ENCODE results near the gene MPHOSPH9. TPM values are rescaled to one million over a fixed set of nuclear protein-coding genes. Genes with fewer than 3 reads are reported as not detected.
"Not testable (repeated sequence)": the region's sequence is repeated elsewhere in the genome, so short reads cannot be mapped to it uniquely, and the experiment has no call there.

The MPHOSPH9 gene
- total and polyA plus RNA-seq, 2 of the 13 experiments (the other 11 are each of a cell fraction or from before 2014, with no cell fraction given) = 20.3 to 63.4 TPM

GRCh38 chr12:123248129-123248528 lies 15.2 kb upstream of the MPHOSPH9 start:
- DNase-seq (ENCODE audit: low spot score); H3K9ac ChIP-seq (ENCODE audit: insufficient read depth, low read depth, low read length); H3K4me2 ChIP-seq (ENCODE audit: low read depth, low read length); intact Hi-C loops (cut with micrococcal nuclease; ENCODE audit: unreplicated experiment); H3K27me3 ChIP-seq (ENCODE audit: control insufficient read depth in 1 of 2, insufficient read depth in 2 of 2, low read length in 2 of 2); ATAC-seq; H2AFZ ChIP-seq (ENCODE audit: low read length); H3K4me3 ChIP-seq (replicated peaks in 1 of 3; ENCODE audit: insufficient read depth in 1 of 3, low read depth in 2 of 3, low read length in 3 of 3); FAIRE-seq; H4K20me1 ChIP-seq (ENCODE audit: insufficient read depth, low read length); H3K27ac ChIP-seq (ENCODE audit: extremely low read length, insufficient read depth, low read length); BruUV-seq (replicated peaks); H3K9me3 ChIP-seq (ENCODE audit: low read length); CTCF ChIA-PET (ENCODE audit: low intra/inter-chr PET ratio, low total read pairs): not testable (repeated sequence)
- 94% methylated on average over 2 of the region's 2 CpGs for WGBS (ENCODE audit: low lambda C conversion rate)
- H3K36me3 ChIP-seq (replicated peaks in 1 of 2; ENCODE audit: control insufficient read depth in 1 of 2, insufficient read depth in 2 of 2, low read length in 2 of 2) = peaks cover 2 to 12% of the 10 kb centered on the region in 2 experiments; a peak in 3 of 5 replicates
- H3K79me2 ChIP-seq (ENCODE audit: insufficient read depth, low read length) = peaks cover 54% of the 10 kb centered on the region
- in situ Hi-C loops (cut with HindIII; ENCODE audit: extremely low pct_ligation_motif_present, low pct_unique_long_range_greater_than_20kb) = loop anchor here (25.0 kb wide), 1 partner anchor 386 kb away; no protein-coding TSS in a partner anchor
- POLR2A ChIA-PET = interaction anchor here (0.9 to 5.6 kb wide), 2 partner anchors 13 to 15 kb away, joined by 4 to 63 read pairs; partner anchors contain the start of genes MPHOSPH9 and MTRFR
- peaks cover 25% of the 10 kb centered on the region for H3K4me1 ChIP-seq (ENCODE audit: insufficient read depth, low read length)
- peak; percentile 91; the same call in 1 of the 2 replicates for TF ChIP-seq ZNF317 (CRISPR knock-in tag; IDR thresholded peaks at IDR 0.05)

GRCh38 chr12:123245678-123246077 lies 12.7 kb upstream of the MPHOSPH9 start:
- peaks cover 1 to 20% of the 10 kb centered on the region in 2 experiments; a peak in 4 of 5 replicates for H3K36me3 ChIP-seq (replicated peaks in 1 of 2; ENCODE audit: control insufficient read depth in 1 of 2, insufficient read depth in 2 of 2, low read length in 2 of 2)
- no peak overlapping the region for H3K4me3 ChIP-seq (replicated peaks in 1 of 3; ENCODE audit: insufficient read depth in 1 of 3, low read depth in 2 of 3, low read length in 3 of 3)
- H3K9ac ChIP-seq (ENCODE audit: insufficient read depth, low read depth, low read length) = no peak overlapping the region
- POLR2A ChIA-PET = interaction anchor here (5.6 kb wide), 1 partner anchor 13 kb away, joined by 41 read pairs; the partner anchor contains the start of genes MPHOSPH9 and MTRFR
- no peak for DNase-seq (ENCODE audit: low spot score)
- H4K20me1 ChIP-seq (ENCODE audit: insufficient read depth, low read length) = no peaks in the 10 kb centered on the region
- intact Hi-C loops (cut with micrococcal nuclease; ENCODE audit: unreplicated experiment) = no loop called here
- in situ Hi-C loops (cut with HindIII; ENCODE audit: extremely low pct_ligation_motif_present, low pct_unique_long_range_greater_than_20kb) = loop anchor here (25.0 kb wide), 1 partner anchor 383 kb away; no protein-coding TSS in a partner anchor
- peaks cover 38% of the 10 kb centered on the region for H3K79me2 ChIP-seq (ENCODE audit: insufficient read depth, low read length)
- no peak for FAIRE-seq
- H3K9me3 ChIP-seq (ENCODE audit: low read length) = no peaks in the 10 kb centered on the region
- ATAC-seq = no peak
- WGBS (ENCODE audit: low lambda C conversion rate) = 93% methylated on average over 3 of the region's 3 CpGs
- peaks cover 6% of the 10 kb centered on the region for H3K4me1 ChIP-seq (ENCODE audit: insufficient read depth, low read length)
- no peak overlapping the region for H3K4me2 ChIP-seq (ENCODE audit: low read depth, low read length)
- no peaks in the 10 kb centered on the region for H3K27me3 ChIP-seq (ENCODE audit: control insufficient read depth in 1 of 2, insufficient read depth in 2 of 2, low read length in 2 of 2)
- CTCF ChIA-PET (ENCODE audit: low intra/inter-chr PET ratio, low total read pairs) = no interaction called here
- no peak overlapping the region for H3K27ac ChIP-seq (ENCODE audit: extremely low read length, insufficient read depth, low read length)
- H2AFZ ChIP-seq (ENCODE audit: low read length) = no peak overlapping the region
- BruUV-seq (replicated peaks) = no TSS peak
- TF ChIP-seq ARID4A (CRISPR knock-in tag; IDR thresholded peaks at IDR 0.05; ENCODE audit: borderline replicate concordance) = no peak
- TF ChIP-seq HDAC2 (CRISPR knock-in tag; IDR thresholded peaks at IDR 0.05) = no peak
- TF ChIP-seq BRF2 (CRISPR knock-in tag; IDR thresholded peaks at IDR 0.05) = no peak
- TF ChIP-seq ZBTB20 (CRISPR knock-in tag; IDR thresholded peaks at IDR 0.05; ENCODE audit: borderline replicate concordance, low read depth) = no peak
- no peak for TF ChIP-seq MED13 (CRISPR knock-in tag; IDR thresholded peaks at IDR 0.05)
- TF ChIP-seq, protein P1, sequence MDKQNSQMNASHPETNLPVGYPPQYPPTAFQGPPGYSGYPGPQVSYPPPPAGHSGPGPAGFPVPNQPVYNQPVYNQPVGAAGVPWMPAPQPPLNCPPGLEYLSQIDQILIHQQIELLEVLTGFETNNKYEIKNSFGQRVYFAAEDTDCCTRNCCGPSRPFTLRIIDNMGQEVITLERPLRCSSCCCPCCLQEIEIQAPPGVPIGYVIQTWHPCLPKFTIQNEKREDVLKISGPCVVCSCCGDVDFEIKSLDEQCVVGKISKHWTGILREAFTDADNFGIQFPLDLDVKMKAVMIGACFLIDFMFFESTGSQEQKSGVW (CRISPR knock-in tag; IDR thresholded peaks at IDR 0.05; ENCODE audit: borderline replicate concordance) = no peak
- TF ChIP-seq ZC3H13 (CRISPR knock-in tag; IDR thresholded peaks at IDR 0.05) = no peak
- TF ChIP-seq NFATC3 (CRISPR knock-in tag; IDR thresholded peaks at IDR 0.05) = no peak
- TF ChIP-seq MAF1 (CRISPR knock-in tag; IDR thresholded peaks at IDR 0.05; ENCODE audit: borderline replicate concordance) = no peak
- no peak for TF ChIP-seq RBM22 (optimal IDR thresholded peaks at IDR 0.05; ENCODE audit: low read length)
- TF ChIP-seq ZNF556 (CRISPR knock-in tag; IDR thresholded peaks at IDR 0.05; ENCODE audit: borderline replicate concordance) = no peak
